Measurements from ENCODE around the gene TTC21B.
"Not testable (repeated sequence)": the region's sequence is repeated elsewhere in the genome, so short reads cannot be mapped to it uniquely, and the experiment has no call there.

Gene TTC21B

DNA sequence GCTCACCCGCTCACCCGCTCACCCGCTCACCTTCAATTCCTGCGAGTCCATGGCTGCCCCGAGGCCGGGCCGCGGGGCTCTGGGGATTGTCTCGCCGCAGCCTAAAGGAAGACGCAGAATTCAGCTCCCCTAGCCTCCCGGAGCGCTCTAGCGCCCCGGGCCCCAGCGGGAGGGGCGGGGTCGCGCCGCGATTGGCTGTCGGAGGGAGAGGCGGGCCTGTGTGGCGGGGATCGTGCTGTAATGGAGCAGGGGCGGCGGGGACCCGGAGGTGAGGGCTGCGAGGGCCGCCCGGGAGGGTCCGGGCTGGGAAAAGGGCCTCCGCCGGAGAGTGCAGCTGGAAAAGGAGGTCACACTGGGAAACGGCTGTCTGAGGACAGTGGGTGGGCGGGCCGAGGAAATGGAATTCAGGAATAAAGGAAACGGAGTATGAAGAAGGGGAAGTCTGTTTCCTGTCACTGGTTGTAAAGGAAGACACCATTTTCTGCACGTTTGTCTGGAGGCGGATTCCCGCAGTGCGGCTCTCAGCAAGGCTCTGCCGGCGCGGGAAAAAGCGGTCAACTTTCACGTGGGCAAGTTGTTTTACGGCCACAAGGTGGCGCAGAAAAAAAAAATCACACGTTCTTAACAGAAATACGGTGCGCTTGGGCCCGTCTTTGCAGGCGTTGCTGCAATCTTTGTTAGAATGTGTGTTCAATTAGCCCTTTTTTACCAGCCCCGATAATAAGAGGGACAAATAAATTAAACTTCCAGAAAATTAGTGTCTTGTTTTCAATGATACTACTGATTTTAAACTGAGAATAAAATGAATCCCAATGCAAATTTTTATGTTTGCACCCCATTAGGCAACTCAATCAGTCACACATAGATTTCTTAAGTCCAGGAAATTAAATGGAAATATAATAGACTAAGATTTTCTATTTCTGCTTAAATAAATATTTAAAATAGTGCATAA is at the start of gene TTC21B:
TTC21B (minus strand) TSS at position 122 of the 952 bp plus-strand sequence; CDS start at position 51, 71 bp downstream.
- DNase-seq (ENCODE audit: insufficient read length, low spot score) (peak; percentile 89), FAIRE-seq (peak; percentile 70)

DNA sequence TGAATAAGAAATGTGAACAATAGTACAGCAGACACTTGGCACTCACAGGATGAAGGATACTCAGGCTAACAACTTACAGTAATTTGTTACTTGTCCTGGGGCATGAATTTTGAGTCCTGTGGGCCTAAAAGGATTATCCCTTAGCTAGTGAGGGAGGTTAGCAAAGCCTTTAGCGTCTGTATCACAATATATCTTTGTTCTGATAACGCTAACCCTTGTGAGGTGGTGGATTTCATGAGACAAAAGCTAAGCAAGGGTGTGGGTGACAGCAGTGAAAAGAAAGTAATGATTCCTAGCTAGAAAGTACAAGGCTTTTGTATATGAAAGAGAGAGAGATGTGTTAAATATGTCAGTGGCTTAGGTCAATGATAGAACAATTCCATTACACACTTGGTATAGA is 46.8 kb upstream of the TTC21B start:
- DNase-seq (ENCODE audit: insufficient read length, low spot score), result no peak
- FAIRE-seq, result no peak

DNA sequence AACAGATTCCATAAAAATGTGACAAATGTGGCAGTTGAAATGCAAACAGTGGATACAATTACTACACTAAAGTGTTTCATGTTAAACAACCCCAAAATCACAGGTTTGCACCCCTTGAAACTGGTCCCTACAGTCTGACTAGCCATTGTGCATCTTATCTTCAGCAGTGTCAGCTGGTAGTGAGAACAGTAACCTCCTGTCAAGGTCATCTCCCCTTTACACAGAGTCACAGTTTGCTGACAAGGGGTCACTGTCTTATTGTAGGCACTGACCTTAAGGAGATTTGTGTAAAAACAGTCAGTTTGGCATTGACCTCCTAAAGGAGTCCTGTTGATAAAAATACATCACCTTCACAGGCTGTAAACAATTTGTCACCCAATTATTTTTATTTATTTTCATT is 37.3 kb upstream of the TTC21B start:
- DNase-seq (ENCODE audit: insufficient read length, low spot score) (no peak), FAIRE-seq (no peak)

DNA sequence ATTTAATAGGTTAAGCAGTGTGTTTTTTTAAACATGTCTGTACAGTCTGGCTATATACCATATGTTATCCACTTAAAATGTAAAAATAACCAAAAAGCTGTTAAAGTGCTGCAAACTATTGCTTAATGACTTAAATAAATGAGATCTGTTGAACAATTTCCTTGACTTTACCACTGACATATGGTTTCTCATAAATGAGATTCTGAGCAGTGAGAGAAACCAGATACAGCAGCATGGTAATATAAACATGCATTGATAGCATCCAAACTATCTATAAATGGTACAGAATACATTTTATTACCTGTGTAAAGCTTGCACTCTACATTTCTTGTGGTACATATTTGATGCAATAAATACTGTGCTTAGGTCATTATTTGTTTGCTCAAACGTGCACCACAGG is 36.3 kb upstream of the TTC21B start:
- DNase-seq (ENCODE audit: insufficient read length, low spot score), result no peak
- FAIRE-seq, result no peak

DNA sequence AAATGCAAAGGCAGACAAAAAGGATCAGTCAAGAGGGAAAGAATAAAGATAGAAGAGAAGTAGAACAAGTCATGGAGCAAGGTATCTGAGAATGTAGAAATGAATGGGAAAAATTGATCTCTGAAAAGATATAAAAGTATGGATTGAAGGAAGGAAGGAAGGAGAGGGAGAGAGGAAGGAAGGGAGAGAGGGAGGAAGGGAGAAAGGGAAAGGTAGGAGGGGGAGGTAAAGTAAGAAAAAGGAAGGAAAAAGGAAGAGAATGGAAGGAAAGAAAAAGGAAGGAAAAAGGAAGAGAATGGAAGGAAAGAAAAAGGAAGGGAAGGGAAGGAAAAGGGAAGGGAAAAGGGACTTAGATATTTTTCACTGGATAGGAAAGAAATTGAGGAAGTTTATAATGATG is 31.5 kb upstream of the TTC21B start:
- no peak for DNase-seq (ENCODE audit: insufficient read length, low spot score)
- no peak for FAIRE-seq

DNA sequence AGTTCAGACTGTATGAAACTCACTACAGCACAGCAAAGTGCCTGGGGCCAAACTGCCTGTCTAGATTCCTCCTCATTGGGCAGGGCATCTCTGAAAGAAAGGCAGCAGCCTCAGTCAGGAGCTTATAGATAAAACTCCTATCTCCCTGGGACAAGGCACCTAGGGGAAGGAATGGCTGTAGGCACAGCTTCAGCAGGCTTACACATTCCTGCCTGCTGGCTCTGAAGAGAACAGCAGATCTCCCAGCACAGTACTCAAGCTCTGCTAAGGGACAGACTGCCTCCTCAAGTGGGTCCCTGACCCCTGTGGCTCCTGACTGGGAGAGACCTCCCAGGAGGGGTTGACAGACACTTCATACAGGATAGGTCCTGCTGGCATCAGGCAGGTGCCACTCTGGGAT is 18.6 kb upstream of the TTC21B start:
- DNase-seq (ENCODE audit: insufficient read length, low spot score); FAIRE-seq: not testable (repeated sequence)

DNA sequence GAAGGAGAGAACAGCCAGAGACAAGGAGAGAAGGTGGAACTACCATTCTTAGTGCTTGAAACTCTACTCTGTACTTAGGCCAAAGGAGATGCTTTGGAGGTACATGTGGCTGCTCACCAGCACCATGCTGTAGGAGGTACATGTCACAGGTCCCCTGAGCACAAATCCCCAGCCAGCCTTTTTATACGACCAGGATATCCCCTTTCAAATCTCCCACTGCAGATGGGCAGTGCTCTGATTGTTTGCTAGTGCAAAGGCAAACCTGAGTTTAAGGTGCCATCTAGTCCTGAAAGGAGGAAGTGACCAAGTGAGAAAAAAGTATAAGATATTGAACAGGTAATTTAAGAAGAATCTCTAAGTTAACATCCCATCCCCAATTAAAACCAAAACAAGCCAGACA is 17.1 kb upstream of the TTC21B start:
- no peak for DNase-seq (ENCODE audit: insufficient read length, low spot score)

DNA sequence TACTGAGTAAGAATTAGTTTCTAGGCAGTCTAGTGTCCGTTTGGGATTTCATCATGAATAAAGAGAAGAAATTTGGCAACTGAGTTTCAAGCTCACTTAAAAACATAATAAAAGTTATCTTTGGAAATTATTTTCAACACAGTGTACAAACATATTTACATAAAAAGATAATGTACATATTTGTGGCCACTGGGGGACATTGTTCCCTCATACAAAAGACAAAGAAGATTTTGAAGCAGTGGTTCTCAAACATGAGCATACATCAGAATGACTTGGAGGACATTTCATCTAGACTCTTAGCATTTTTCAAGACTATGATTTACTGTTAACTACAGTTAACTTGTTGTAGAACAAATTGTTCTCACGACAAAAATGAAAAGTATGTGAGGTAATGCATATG is 15.7 kb upstream of the TTC21B start:
- no peak for FAIRE-seq

More for the DNA sequence above, 17.1 kb upstream of the TTC21B start:
- FAIRE-seq, result no peak

DNA sequence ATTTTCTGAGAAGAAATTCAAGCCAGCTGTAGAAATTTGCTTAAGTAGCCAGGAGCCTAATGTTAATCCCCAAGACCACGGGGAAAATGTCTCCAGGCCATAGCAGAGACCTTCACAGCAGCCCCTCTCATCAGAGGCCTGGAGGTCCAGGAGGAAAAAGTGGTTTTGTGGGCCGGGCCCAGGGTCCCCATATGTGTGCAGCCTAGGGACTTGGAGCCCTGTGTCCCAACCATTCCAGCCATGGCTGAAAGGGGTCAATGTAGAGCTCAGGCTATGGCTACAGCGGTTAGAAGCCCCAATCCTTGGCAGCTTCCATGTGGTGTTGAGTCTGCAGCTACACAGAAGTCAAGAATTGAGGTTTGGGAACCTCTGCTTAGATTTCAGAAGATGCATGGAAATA is 14.2 kb upstream of the TTC21B start:
- no peak for FAIRE-seq
- DNase-seq (ENCODE audit: insufficient read length, low spot score), result no peak

More for the DNA sequence above, 15.7 kb upstream of the TTC21B start:
- no peak for DNase-seq (ENCODE audit: insufficient read length, low spot score)

DNA sequence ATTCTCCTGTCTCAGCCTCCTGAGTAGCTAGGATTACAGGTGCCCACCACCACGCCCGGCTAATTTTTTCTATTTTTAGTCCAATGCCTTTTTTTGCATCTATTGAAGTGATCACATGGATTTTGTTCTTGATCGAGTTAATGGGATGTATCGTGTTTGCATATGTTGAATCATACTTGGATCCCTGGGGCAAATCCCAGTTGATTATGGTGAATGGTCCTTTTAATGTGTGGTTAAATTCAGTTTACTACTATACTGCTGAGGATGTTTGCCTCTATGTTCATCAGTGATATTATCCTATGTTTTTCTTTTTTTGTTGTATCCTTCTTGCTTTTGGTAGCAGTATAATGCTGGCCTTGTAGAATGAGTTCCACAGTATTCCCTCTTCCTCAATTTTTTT is 8.2 kb upstream of the TTC21B start:
- FAIRE-seq, result no peak

DNA sequence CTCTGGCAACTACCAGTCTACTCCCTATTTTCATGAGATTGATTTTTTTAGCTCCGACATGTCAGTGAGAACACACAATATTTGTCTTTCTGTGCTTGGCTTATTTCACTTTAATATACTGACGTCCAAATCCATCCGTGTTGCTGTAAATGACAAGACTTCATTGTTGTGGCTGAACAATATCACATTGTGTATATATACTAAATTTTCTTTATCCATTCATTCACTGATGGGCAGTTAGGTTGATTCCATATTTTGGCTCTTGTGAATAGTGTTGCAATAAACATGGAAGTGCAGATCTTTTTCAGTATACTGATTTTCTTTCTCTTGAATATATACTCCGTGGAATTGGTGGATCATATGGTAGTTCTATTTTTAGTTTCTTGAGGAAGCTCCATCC is 5.8 kb upstream of the TTC21B start:
- FAIRE-seq, result no peak
- no peak for DNase-seq (ENCODE audit: insufficient read length, low spot score)

More for the DNA sequence above, 8.2 kb upstream of the TTC21B start:
- no peak for DNase-seq (ENCODE audit: insufficient read length, low spot score)

DNA sequence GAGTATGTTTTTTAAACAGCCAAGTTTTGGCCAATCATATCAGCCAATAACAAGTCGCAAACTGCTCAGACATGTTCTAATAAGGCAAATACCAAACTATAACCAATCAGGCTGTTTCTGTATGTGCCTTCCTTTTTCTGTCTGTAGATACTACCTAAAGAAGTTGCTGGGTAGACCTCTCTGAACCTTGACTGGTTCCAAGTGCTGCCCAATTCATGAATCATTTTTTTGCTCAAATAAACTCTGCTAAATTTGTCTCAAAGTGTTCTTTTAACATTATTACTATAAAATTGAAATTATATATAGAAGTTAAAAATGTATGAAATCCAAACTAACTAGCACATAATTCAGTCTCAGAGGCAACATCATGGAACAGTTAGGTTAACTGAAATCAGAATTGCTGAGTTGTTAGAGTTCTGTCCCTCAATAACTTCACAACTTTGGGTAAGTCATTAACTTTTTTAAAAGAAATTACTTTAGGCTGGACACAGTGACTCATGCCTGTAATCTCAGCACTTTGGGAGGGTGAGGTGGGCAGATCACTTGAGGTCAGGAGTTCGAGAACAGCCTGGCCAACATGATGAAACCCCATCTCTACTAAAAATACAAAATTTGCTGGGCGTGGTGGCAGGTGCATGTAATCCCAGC is 4.9 kb upstream of the TTC21B start:
- DNase-seq (ENCODE audit: insufficient read length, low spot score) (no peak), FAIRE-seq (no peak)

DNA sequence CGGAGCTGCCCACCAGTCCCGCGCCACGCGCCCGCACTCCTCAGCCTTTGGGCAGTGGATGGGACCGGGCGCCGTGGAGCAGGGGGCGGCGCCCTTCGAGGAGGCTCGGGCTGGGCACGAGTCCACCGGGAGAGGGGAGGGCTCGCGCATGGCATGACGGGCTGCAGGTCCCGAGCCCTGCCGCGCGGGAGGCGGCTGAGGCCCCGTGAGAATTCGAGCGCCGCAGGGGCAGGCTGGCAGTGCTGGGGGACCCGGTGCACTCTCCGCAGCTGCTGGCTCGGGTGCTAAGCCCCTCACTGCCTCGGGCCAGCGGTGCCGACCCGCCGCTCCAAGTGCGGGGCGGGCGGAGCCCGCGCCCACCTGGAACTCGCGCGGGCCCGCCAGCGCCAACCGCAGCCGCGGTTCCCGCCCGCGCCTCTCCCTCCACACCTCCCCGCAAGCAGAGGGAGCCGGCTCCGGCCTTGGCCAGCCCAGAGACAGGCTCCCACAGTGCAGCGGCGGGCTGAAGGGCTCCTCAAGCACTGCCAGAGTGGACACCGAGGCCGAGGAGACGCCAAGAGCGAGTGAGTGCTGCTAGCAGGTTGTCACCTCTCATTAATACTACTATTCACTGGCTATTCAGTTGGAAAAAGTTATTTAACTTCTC is 3.6 kb upstream of the TTC21B start:
- FAIRE-seq (no peak), DNase-seq (ENCODE audit: insufficient read length, low spot score) (no peak)

DNA sequence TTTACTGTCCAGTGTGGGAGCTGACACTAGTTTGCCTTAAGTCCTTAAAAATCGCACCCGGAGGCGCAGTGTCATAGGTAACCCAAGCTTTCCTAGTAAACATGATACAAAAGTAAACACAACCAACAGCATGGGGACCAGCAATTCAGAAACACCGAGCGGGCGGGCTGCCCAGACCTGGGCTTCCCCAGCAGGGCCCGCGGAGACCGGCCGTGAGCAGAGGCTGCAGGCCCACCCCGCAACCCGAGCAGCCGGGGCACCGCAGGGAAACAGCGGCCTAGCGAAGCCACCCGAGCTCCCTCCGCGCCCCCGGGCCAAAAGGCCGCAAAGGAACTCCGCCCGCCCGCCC is 296 bp downstream of the TTC21B start:
- no peak for FAIRE-seq
- DNase-seq (ENCODE audit: insufficient read length, low spot score), result no peak

DNA sequence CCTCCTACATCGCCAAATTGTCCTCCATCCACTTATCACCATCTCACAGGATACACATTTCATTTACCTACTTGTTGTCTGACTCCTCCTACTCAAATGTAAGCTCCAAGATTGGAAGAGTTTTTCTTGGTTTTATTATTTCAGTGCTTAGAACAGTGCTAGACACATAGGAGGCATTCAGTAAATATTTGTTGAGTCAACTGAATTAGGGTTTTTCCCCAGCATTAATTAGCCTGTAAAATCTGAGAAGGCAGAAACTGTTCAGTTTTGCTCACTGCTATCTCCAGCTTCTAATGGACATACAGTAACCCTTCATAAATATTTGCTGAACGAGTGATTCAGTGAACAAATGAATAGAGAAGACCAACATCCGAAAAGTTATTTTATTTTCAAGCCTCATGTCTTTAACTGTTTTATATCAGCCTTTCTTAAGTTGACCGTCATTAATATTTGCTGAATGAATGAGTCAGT is 800 bp downstream of the TTC21B start:
- FAIRE-seq, result no peak
- no peak for DNase-seq (ENCODE audit: insufficient read length, low spot score)

DNA sequence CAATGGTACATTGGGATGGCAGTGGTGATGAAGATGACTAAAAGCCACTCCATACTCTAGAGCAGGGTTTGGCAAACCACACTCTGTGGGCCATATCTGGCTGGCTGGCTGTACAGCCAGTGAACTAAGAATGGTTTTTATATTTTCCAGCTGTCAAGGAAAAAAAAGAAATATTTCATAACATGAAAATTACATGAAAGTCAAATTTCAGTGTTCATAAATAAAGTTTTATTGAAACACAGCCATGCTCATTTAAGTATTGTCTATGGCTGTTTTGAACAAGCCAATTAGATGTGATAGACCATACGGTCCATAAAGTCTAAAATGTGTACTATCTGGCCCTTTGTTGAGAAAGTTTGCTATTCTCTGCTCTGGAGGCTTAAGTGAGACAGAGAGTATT is 1.5 kb downstream of the TTC21B start:
- DNase-seq (ENCODE audit: insufficient read length, low spot score), result no peak
- peak; percentile 26 for FAIRE-seq

DNA sequence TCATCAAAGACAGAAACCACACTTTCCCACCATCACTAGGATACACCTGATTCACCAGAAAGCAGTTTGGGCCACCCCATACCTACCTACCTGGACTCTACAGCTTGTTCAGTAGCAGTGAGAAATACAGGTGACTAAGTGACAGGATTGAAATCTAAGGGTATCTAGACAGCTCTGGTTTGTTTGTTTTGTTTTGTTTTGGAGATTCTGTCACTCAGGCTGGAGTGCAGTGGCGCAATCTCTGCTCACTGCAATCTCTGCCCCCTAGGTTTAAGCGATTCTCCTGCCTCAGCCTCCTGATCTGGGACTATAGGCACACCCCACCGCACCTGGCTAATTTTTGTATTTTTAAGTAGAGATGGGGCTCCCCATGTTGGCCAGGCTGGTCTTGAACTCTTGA is 3.1 kb downstream of the TTC21B start:
- FAIRE-seq (no peak), DNase-seq (ENCODE audit: insufficient read length, low spot score) (no peak)

DNA sequence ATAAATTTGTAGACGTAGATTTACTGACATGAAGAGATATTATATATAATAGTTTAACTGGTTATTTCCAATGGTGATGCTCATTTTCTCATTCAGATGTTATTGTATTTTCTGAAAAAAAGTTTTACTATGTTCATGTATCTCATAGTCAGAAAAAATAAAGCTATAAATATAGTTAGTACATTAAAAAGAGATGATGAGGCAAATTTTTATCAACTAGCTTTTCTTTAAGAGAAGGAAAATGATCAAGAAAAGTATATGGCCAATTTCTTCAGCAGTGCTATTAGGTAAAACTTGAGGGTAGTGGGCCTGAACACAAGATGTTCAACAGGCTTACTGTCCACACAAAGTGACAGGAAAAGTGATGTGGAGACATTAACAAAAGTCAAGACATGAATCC is 11.7 kb downstream of the TTC21B start:
- no peak for DNase-seq (ENCODE audit: insufficient read length, low spot score)
- no peak for FAIRE-seq

DNA sequence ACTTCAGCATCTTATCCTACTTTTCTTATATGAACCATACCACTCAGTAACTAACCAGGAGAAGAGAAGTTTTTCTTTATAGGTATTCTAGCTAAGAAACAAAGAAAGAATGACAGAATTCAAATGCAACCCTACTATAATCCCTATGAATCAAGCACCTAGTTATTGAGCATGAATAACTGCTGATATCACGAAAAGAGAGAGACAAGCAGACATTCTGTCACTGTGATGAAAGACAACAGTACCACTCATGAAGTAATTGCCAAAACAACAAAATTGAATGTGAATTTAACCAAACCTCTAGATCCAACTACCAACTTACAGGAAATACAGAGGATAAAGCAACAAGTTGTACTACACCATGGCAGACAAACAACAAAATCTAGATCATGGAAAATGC is 15.3 kb downstream of the TTC21B start:
- FAIRE-seq (no peak), DNase-seq (ENCODE audit: insufficient read length, low spot score) (no peak)

DNA sequence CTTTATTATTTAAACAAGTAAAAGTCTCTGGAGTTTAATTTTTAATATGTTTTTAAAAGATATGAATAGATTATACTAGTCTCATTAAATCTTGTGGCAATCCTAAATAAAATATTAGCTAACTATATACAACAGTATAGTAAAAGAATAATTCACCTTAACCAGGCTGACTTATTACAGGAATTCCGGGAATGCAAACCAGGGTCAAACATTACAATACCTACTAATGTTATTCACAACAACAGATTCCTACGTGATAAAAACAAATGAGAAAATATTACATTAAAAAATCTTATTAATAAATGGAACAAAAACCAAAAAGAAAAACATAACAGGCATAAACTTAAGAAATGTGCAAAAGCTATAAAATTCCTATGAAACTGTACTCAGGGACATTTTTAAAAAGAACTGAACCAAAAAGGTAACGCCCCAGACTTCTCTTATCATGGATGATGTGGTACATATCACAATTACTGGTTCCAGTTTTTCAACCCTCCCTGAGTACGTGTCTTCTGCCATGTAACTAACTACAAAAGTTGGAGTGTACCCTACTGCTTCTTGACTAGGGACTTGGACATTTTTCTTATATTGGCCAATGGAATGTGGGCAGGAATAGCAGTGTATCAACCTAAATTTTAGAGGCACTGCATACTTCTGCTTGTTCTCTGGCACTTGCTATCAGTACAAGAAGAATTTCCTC is 20.2 kb downstream of the TTC21B start:
- no peak for DNase-seq (ENCODE audit: insufficient read length, low spot score)
- FAIRE-seq, result no peak

DNA sequence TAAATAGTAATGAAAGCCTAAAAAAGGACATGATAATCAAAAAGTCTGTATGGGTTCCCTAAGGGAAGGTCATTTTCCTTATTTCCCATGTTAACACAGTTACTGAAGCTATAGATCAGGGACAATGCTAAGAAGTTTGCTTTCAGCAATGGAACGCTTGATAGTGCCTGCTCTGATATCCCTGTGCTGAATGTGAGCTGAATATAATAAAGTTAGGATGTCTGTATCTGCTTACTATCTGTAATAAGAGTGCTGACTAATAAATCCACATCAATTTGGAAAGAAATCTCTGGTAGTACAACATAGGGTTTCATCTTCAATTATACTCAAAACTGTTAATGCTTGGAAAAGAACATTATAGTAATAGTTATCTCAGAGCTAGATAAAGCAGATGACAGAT is 25.8 kb downstream of the TTC21B start:
- no peak for FAIRE-seq
- DNase-seq (ENCODE audit: insufficient read length, low spot score), result no peak
